ENCODE results near the gene GCA.

GCA gene

GRCh38 chr2:162312853-162313252 is 31.1 kb upstream of the GCA start:
- Histone ChIP-seq H3K9me3 (ENCODE audit: control insufficient read depth, low read length) (no peaks in the 10 kb centered on the region), H3K27me3 (ENCODE audit: control insufficient read depth, insufficient read depth, low read length, poor library complexity, severe bottlenecking) (peaks cover 5% of the 10 kb centered on the region), H3K4me3 (ENCODE audit: insufficient read depth, low read depth, low read length) (no peak overlapping the region), H3K36me3 (ENCODE audit: control insufficient read depth, insufficient read depth, low read length) (no peaks in the 10 kb centered on the region), H3K27ac (ENCODE audit: insufficient read depth, low read depth, low read length, poor library complexity, severe bottlenecking) (no peak overlapping the region), H3K4me1 (ENCODE audit: control insufficient read depth, insufficient read depth, low read length) (no peaks in the 10 kb centered on the region)
- 91 to 100% methylated on average over 1 of the region's 1 CpG for WGBS, 2 experiments

GRCh38 chr2:162315938-162316337 is 28.0 kb upstream of the GCA start:
- Histone ChIP-seq H3K4me3 (ENCODE audit: insufficient read depth, low read depth, low read length) (no peak overlapping the region), H3K9me3 (ENCODE audit: control insufficient read depth, low read length) (no peaks in the 10 kb centered on the region), H3K27me3 (ENCODE audit: control insufficient read depth, insufficient read depth, low read length, poor library complexity, severe bottlenecking) (peaks cover 12% of the 10 kb centered on the region), H3K4me1 (ENCODE audit: control insufficient read depth, insufficient read depth, low read length) (no peaks in the 10 kb centered on the region), H3K36me3 (ENCODE audit: control insufficient read depth, insufficient read depth, low read length) (no peaks in the 10 kb centered on the region), H3K27ac (ENCODE audit: insufficient read depth, low read depth, low read length, poor library complexity, severe bottlenecking) (no peak overlapping the region)
- WGBS, 2 experiments: 93 to 100% methylated on average over 4 of the region's 4 CpGs

DNA sequence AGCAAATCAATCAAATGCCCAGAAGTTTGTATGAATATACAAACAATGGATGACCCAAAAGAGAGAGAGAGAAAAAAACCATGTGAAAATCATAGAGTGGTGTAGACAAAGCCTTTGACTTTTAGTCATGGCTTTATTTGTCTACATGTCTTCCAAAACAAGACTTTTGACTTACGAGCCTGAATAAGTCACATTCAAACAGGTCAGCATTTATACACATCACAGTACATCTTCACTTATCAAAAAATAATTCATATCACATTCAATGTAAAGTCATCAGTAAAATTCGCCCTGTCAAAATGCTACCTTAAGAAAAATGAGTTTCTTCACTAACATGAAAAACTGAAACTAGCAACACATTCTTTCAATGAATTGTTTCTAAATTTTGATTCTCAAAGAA is 27.3 kb upstream of the GCA start:
- no peaks in the 10 kb centered on the region for H3K4me1 ChIP-seq (ENCODE audit: control insufficient read depth, insufficient read depth, low read length)
- WGBS, 2 experiments: 92 to 97% methylated on average over 2 of the region's 2 CpGs
- H3K27me3 ChIP-seq (ENCODE audit: control insufficient read depth, insufficient read depth, low read length, poor library complexity, severe bottlenecking): peaks cover 12% of the 10 kb centered on the region
- no peaks in the 10 kb centered on the region for H3K9me3 ChIP-seq (ENCODE audit: control insufficient read depth, low read length)
- H3K27ac ChIP-seq (ENCODE audit: insufficient read depth, low read depth, low read length, poor library complexity, severe bottlenecking): no peak overlapping the region
- no peak overlapping the region for H3K4me3 ChIP-seq (ENCODE audit: insufficient read depth, low read depth, low read length)
- H3K36me3 ChIP-seq (ENCODE audit: control insufficient read depth, insufficient read depth, low read length): no peaks in the 10 kb centered on the region

- Histone ChIP-seq H3K4me1 (ENCODE audit: control insufficient read depth, insufficient read depth, low read length) (no peaks in the 10 kb centered on the region), H3K9me3 (ENCODE audit: control insufficient read depth, low read length) (no peaks in the 10 kb centered on the region), H3K27me3 (ENCODE audit: control insufficient read depth, insufficient read depth, low read length, poor library complexity, severe bottlenecking) (peaks cover 12% of the 10 kb centered on the region), H3K4me3 (ENCODE audit: insufficient read depth, low read depth, low read length) (no peak overlapping the region), H3K36me3 (ENCODE audit: control insufficient read depth, insufficient read depth, low read length) (no peaks in the 10 kb centered on the region), H3K27ac (ENCODE audit: insufficient read depth, low read depth, low read length, poor library complexity, severe bottlenecking) (no peak overlapping the region)
- 92 to 100% methylated on average over 2 to 3 of the region's 3 CpGs for WGBS, 2 experiments
These were observed 26.7 kb upstream of the GCA start for GRCh38 chr2:162317058-162317742.

DNA sequence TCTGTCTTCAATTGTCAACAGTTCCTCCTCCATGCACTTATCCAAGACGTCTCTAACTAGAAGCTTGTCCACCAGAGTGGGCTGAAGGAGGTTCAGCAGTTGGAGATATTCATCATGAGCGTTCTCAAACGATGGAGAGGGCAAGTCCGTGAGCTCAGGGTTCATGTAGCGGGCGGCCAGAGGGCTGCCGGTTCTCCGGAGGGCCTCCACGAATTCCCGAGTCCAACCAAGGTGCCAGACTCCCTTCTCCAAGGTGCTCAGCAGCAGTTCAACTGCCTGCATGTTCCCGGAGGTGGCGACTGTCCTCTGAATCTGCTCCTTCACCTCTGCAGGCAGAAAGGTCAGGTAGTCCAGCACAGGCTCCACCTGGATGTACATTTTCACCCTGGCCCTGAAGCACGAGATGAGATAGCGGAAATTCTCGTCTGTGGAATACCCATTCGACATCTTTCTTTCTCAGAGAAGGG is 26.0 kb upstream of the GCA start:
- Histone ChIP-seq H3K4me1 (ENCODE audit: control insufficient read depth, insufficient read depth, low read length) (no peaks in the 10 kb centered on the region), H3K27me3 (ENCODE audit: control insufficient read depth, insufficient read depth, low read length, poor library complexity, severe bottlenecking) (peaks cover 12% of the 10 kb centered on the region), H3K27ac (ENCODE audit: insufficient read depth, low read depth, low read length, poor library complexity, severe bottlenecking) (no peak overlapping the region), H3K9me3 (ENCODE audit: control insufficient read depth, low read length) (no peaks in the 10 kb centered on the region), H3K4me3 (ENCODE audit: insufficient read depth, low read depth, low read length) (peak overlapping the region; percentile 28), H3K36me3 (ENCODE audit: control insufficient read depth, insufficient read depth, low read length) (no peaks in the 10 kb centered on the region)
- WGBS, 2 experiments: 72 to 73% methylated on average over 16 of the region's 16 CpGs

DNA sequence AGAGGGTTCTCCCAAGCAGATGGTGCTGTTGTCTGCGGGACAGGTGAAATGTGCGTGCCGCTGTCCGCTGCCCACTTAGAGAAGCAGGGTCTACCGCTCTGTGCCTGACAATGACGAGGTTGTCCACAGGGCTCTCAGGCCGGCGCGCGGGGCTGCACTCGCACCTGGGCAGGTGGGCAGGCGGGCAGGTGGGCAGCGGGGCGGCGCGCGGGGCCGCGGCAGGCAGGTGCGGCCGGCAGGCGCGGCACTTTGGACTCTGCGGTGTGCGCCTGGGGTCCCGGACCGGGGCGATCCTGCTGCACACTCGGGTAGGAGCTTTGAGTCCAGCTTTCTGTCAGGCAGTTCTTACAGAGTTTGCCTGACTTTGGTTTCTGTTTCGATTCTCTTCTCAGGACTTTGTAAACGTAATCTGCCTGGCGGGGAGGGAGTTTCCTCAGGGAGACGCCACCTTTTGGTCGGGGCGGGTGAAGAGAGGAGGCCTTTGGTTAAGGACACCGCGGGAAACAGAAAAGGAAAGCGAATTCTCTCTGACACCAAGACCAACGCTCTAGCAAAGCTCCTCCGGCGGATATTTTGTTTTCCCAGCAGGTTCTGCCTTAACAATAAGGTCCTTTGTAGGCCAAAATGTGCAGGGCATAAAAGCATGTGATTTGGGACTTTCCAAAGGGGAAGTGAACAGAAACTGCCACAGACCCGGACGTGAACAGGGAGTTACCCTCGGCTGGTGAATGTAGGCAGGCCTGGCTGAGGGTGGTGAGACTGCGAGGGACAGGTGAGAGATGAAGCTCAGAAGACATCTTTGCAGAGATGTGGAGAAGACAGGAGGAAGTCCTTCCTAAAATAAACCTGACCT is 25.4 kb upstream of the GCA start, which contains the start of gene IFIH1:
IFIH1 (minus strand) TSS at position 357 of the 853 bp plus-strand sequence. CDS start 377 bp downstream, outside the sequence.
- H3K27ac ChIP-seq (ENCODE audit: insufficient read depth, low read depth, low read length, poor library complexity, severe bottlenecking): no peak within 1 kb of the TSS

DNA sequence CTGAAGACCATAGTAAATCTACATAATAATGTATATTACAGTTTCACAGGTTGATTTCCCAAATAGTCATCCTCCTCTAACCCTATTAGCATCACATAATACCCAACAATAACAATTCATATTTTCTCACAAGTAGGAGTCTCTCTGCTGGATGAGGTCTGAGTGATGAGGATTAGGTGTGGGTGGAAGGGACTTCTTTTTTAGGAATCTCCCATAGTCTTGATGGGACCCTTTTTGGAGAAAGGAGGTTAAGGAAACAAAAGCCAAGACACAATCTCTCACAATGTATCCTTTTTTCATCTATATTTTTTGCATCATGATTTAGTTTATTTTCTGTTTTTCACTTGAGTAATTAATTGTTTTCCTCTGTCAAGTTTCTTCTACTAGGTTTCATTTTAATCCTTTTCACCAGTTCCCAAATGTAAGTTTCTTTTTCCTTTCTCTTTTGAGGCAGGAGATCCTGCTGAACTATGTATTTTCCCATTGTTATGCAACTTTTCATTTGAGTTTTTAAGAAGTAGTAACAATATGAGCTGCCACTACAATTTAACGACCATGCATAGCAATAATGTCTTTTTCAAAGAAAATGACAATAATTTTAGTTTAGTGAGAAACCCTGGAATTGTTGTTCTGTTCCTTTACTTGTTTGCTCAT is 22.9 kb upstream of the GCA start:
- Histone ChIP-seq H3K36me3 (ENCODE audit: control insufficient read depth, insufficient read depth, low read length) (no peaks in the 10 kb centered on the region), H3K27me3 (ENCODE audit: control insufficient read depth, insufficient read depth, low read length, poor library complexity, severe bottlenecking) (peaks cover 12% of the 10 kb centered on the region), H3K27ac (ENCODE audit: insufficient read depth, low read depth, low read length, poor library complexity, severe bottlenecking) (no peak overlapping the region), H3K4me3 (ENCODE audit: insufficient read depth, low read depth, low read length) (no peak overlapping the region), H3K4me1 (ENCODE audit: control insufficient read depth, insufficient read depth, low read length) (no peaks in the 10 kb centered on the region), H3K9me3 (ENCODE audit: control insufficient read depth, low read length) (no peaks in the 10 kb centered on the region)
- WGBS, 2 experiments: 75% methylated on average over 1 of the region's 1 CpG; no CpG with 5 or more reads in 1 of the 2 experiments

More for the DNA sequence above, 25.4 kb upstream of the GCA start, which contains the start of gene IFIH1:
- Histone ChIP-seq H3K4me1 (ENCODE audit: control insufficient read depth, insufficient read depth, low read length) (no peaks in the 10 kb centered on the region), H3K27me3 (ENCODE audit: control insufficient read depth, insufficient read depth, low read length, poor library complexity, severe bottlenecking) (peaks cover 12% of the 10 kb centered on the region), H3K9me3 (ENCODE audit: control insufficient read depth, low read length) (no peaks in the 10 kb centered on the region), H3K4me3 (ENCODE audit: insufficient read depth, low read depth, low read length) (peak within 1 kb of the TSS; percentile 28), H3K36me3 (ENCODE audit: control insufficient read depth, insufficient read depth, low read length) (no peaks in the 10 kb centered on the region)
- WGBS, 2 experiments: 8 to 9% methylated on average over 45 of the region's 45 CpGs

GRCh38 chr2:162324953-162325352 is 19.0 kb upstream of the GCA start:
- H3K4me3 ChIP-seq (ENCODE audit: insufficient read depth, low read depth, low read length): no peak overlapping the region
- 89 to 92% methylated on average over 1 of the region's 1 CpG for whole genome bisulfite sequencing, 2 experiments
- no peaks in the 10 kb centered on the region for H3K36me3 ChIP-seq (ENCODE audit: control insufficient read depth, insufficient read depth, low read length)
- H3K4me1 ChIP-seq (ENCODE audit: control insufficient read depth, insufficient read depth, low read length): no peaks in the 10 kb centered on the region
- H3K27me3 ChIP-seq (ENCODE audit: control insufficient read depth, insufficient read depth, low read length, poor library complexity, severe bottlenecking): no peaks in the 10 kb centered on the region
- no peaks in the 10 kb centered on the region for H3K9me3 ChIP-seq (ENCODE audit: control insufficient read depth, low read length)
- no peak overlapping the region for H3K27ac ChIP-seq (ENCODE audit: insufficient read depth, low read depth, low read length, poor library complexity, severe bottlenecking)

DNA sequence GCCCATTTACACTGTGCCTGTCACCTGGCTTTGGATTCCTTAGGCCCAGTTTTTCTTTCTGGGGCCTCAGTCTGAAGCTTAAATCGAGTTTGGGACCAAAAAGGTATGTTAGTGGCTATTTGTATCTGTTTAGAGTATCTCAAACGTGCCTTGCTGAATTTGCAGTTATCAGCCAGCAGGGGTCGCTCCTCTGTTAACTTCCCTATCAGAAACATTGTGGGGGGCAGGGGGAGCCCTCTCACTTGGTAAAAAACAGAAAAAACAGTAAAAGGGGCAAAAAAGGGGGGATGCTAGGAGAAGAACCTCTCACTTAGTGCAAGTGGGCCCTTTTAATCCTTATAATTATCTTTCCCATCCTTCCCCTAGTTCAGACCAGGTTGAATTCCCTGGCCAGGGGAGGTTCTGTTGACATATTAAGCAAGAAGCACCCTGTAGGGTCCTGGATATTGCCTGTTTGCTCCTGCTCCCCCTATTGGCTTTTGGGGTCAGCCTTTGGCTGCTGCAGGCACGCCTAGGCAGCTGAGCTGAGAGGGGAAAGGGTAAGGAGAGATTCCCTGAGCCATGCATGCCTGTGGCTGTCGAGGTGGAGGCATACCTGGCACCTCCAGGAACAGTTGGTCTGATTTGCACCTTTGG is 16.7 kb upstream of the GCA start:
- Histone ChIP-seq H3K4me3 (ENCODE audit: insufficient read depth, low read depth, low read length) (no peak overlapping the region), H3K9me3 (ENCODE audit: control insufficient read depth, low read length) (no peaks in the 10 kb centered on the region), H3K27me3 (ENCODE audit: control insufficient read depth, insufficient read depth, low read length, poor library complexity, severe bottlenecking) (no peaks in the 10 kb centered on the region), H3K4me1 (ENCODE audit: control insufficient read depth, insufficient read depth, low read length) (no peaks in the 10 kb centered on the region), H3K27ac (ENCODE audit: insufficient read depth, low read depth, low read length, poor library complexity, severe bottlenecking) (no peak overlapping the region), H3K36me3 (ENCODE audit: control insufficient read depth, insufficient read depth, low read length) (no peaks in the 10 kb centered on the region)
- WGBS, 2 experiments: 52 to 55% methylated on average over 5 of the region's 5 CpGs
